BJ (cell line): ENCODE measurements around the gene ARL15. TPM values are rescaled to one million over a fixed set of nuclear protein-coding genes. Genes with fewer than 3 reads are reported as not detected.

ENCODE experiments used
- CTCF ChIA-PET: fragments of 350-600 bp; formaldehyde crosslinking; extraction: SDS; loops from one replicate; lab custom pipeline; 2021; ENCODE audit warnings: antibody characterized with exemption, inconsistent platforms; lab: Yijun Ruan, JAX
- POLR2A ChIA-PET: fragments of 300-600 bp; sonication (Branson Sonifier 250); formaldehyde crosslinking; extraction: SDS; loops from one replicate; lab custom pipeline; 2021; ENCODE audit warnings: antibody characterized with exemption; lab: Charles Lee
- DNase-seq: peaks from one replicate; pipeline ENCODE4 v3.0.0-alpha.2; 2011; ENCODE audit warnings: low read depth
- H3K27me3 ChIP-seq: 2 replicates; pipeline ENCODE4 v1.6.0; 2011; ENCODE audit warnings: low read length; ENCODE audit not compliant: control insufficient read depth, insufficient read depth
- H3K36me3 ChIP-seq: 2 replicates; pipeline ENCODE4 v1.5.1; 2011; ENCODE audit warnings: low read length; ENCODE audit not compliant: control insufficient read depth, insufficient read depth
- H3K4me3 ChIP-seq: 2 replicates; pipeline ENCODE4 v1.5.1; 2011; ENCODE audit warnings: low read depth, mild to moderate bottlenecking, control low read depth, low read length
- CTCF ChIP-seq: IDR thresholded peaks from 2 replicates; pipeline ENCODE4 v1.5.1; 2011; ENCODE audit warnings: low read depth, mild to moderate bottlenecking, control low read depth, inconsistent platforms, low read length, moderate library complexity; ENCODE audit not compliant: insufficient read depth
- polyA plus RNA-seq: library from polyadenylated mRNA; depleted of rRNA; stranded (reverse); fragments of >200 nt; gene quantifications from 2 replicates; pipeline ENCODE4 v1.2.3, GENCODE V29; 2011

The ARL15 gene
- polyA plus RNA-seq, 1 experiment = 11.9 TPM

- no peak for DNase-seq
- no peak for TF ChIP-seq CTCF
- no peaks in the 10 kb centered on the region for H3K36me3 ChIP-seq
- POLR2A ChIA-PET = no interaction called here
- no peak overlapping the region for H3K4me3 ChIP-seq
- CTCF ChIA-PET = interaction anchor here (0.9 kb wide), 1 partner anchor 16 kb away, joined by 3 read pairs; no protein-coding TSS in a partner anchor
- H3K27me3 ChIP-seq = no peaks in the 10 kb centered on the region
These were observed 51.3 kb downstream of the ARL15 start for GRCh38 chr5:54259090-54259489.

GRCh38 chr5:54257366-54258118, 52.8 kb downstream of the ARL15 start:
- no peaks in the 10 kb centered on the region for H3K36me3 ChIP-seq
- no peak overlapping the region for H3K4me3 ChIP-seq
- ChIA-PET POLR2A (no interaction called here), CTCF (interaction anchor here (0.8 to 1.6 kb wide), 3 partner anchors 23 to 242 kb away, joined by 5 read pairs; no protein-coding TSS in a partner anchor)
- no peak for TF ChIP-seq CTCF
- H3K27me3 ChIP-seq = no peaks in the 10 kb centered on the region
- DNase-seq = no peak

- H3K27me3 ChIP-seq = no peaks in the 10 kb centered on the region
- no peak for TF ChIP-seq CTCF
- ChIA-PET POLR2A (no interaction called here), CTCF (interaction anchor here (0.9 to 3.2 kb wide), 6 partner anchors 11 to 262 kb away, joined by 3 to 16 read pairs (median 4); no protein-coding TSS in a partner anchor)
- H3K36me3 ChIP-seq = no peaks in the 10 kb centered on the region
- DNase-seq = no peak
- H3K4me3 ChIP-seq = no peak overlapping the region
These were observed 55.7 kb downstream of the ARL15 start for GRCh38 chr5:54254482-54255198.

GRCh38 chr5:54251981-54252380, 58.4 kb downstream of the ARL15 start:
- TF ChIP-seq CTCF = no peak
- H3K36me3 ChIP-seq = no peaks in the 10 kb centered on the region
- DNase-seq = no peak
- no peaks in the 10 kb centered on the region for H3K27me3 ChIP-seq
- no peak overlapping the region for H3K4me3 ChIP-seq
- ChIA-PET CTCF (interaction anchor here (1.2 kb wide), 1 partner anchor 168 kb away, joined by 3 read pairs; no protein-coding TSS in a partner anchor), POLR2A (no interaction called here)
